Glomerular endothelial cell (primary cell): ENCODE measurements around the gene CLIC5. TPM values are rescaled to one million over a fixed set of nuclear protein-coding genes. Genes with fewer than 3 reads are reported as not detected.

Source experiments
- DNase-seq: peaks from one replicate; pipeline ENCODE4 v3.0.0-alpha.2; 2011; ENCODE audit warnings: low read depth, low spot score; ENCODE audit errors: extremely low read depth
- total RNA-seq: library from RNA; depleted of rRNA; stranded (reverse); fragments of >200 nt; gene quantifications from 2 replicates; pipeline ENCODE4 v1.2.3, GENCODE V29; 2015

The CLIC5 gene
- total RNA-seq = 0.05 and 0.12 TPM in 2 replicates

DNA sequence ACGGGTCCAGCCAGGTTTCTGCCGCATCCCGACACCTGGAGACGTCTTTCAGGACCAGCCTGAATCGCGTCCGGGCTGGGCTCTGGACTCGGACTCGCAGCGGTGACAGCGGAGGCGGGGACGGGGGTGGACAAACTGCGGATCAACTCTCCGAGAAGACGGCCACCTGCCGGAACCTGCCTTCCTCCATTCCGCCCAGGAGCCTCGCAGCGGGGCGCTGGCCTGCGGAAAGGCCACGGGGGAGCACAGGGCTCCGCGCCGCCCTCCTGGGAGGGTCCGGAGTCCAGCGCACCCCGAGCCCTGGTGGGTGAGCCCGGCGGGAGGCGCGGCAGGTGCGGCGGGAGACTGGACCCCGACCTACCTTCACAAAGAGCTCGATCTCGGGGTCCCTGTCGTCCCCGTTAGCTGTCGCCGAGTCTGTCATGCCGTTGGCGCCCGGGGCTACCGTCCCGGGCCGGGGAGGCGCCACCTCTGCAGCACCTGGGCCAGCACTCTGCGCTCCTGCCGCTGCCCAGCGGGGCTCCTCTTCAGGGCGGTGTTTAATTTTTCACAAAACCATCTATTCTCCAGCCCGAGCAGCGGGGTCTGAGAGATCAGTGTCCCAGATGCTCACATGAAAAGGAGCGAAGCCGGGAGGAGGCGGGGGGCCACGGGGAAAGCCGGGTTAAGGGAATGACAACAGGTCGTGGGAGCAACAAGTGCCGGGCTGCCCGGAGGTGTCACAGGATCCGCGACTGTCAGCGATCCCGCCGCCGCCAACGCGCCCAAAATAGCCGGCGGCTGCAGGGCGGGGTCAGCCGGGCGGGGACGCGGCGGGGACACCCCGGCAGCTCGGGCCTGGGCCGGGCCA lies at the start of gene CLIC5:
TSS of gene CLIC5 (minus strand) at position 742 of the 850 bp plus-strand sequence. CDS start at position 424, 318 bp downstream.
- DNase-seq = no peak

DNA sequence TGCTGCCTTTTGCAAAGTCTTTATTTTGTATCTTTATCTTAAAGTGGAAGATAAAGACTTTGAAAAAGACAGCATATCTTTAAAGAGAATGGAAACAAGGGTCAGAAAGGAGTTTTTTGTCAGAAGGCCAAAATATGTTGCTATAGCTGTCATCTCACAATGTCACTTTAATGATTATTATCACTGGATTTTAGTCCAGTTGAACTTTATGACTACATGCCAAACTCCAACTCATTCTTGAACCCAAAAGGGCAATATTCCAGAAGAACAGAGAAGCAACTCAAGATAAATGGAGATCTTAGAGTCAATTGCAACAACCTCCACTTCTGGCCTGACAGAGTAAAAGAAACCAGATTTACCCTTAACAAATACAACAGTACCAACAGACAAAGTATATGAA lies 47.3 kb upstream of the CLIC5 start:
- no peak for DNase-seq

DNA sequence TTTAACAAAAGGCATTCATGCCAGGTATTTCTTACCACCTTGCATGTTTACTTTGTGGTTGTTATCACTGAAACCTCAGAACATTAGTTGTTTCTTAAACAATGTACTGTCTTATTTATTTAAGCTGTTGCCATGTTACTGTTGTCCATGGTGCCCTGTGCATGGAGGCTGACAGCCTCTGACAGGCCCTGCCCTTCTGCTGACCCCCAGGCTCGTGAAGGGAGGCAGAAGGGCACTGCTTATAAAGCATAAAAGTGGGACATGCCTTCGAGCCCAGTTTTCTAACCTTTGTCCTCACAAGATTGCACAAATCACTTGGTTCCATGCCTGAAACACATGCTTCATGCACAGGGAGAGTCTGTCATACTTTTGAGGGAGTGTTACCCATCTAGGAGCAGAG lies 46.7 kb upstream of the CLIC5 start:
- no peak for DNase-seq

- DNase-seq = no peak
Observed at GRCh38 chr6:46061497-46061896, 45.8 kb upstream of the CLIC5 start.

DNA sequence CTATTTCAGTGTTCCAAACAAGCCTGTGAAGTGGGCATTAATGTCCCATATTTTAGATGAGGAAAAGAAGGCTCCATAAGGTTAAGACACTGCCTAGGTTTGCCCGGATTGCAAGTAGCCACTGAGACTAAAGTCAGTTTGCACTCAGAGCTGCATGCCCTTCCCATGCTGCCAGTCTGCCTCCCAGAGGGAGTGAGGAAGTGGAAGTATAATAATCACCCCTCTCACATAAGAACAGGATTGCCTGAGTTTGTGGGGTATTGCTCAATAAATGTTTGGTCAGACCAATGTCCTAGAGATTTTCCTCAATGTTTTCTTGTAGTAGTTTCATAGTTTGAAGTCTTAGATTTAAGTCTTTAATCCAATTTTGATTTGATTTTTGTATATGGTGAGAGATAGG lies 43.9 kb upstream of the CLIC5 start:
- DNase-seq = no peak

DNA sequence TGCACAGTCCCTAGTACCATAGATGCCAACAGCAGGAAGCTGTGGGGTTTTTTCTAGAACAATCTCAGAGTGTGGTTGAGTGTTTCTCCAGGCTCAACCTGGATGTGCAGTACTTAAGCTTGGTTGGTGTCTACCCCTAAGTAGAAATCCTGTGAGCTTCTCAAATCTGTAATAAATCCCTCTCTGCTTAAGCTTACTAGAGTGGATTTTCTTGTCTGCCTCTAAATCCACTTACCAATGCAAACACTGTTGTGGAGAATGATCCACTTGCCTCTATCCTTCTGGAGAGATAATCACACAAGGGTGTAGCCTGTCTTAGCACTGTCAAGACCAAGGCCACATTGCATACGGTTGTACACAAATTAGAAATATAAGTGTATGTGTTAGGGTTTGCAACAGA lies 43.3 kb upstream of the CLIC5 start:
- DNase-seq = no peak

DNA sequence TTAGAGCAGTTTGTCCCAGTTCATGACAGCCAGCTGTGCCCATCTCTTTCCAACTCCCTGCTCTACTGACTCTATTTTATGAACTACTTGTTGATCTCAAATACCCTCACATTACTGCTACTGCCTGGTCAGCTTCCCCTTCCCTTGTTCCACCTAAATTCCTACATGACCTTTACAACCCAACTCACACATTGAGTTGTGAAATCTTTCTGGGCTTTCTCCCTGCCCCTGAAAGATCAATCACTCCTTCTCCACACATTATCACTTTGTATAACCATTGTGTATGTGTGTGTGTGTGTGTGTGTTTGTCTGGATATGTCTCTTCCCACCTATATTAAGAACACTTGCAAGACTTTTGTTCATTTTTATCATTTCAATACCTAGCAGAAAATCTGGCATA lies 42.1 kb upstream of the CLIC5 start:
- DNase-seq = no peak

DNA sequence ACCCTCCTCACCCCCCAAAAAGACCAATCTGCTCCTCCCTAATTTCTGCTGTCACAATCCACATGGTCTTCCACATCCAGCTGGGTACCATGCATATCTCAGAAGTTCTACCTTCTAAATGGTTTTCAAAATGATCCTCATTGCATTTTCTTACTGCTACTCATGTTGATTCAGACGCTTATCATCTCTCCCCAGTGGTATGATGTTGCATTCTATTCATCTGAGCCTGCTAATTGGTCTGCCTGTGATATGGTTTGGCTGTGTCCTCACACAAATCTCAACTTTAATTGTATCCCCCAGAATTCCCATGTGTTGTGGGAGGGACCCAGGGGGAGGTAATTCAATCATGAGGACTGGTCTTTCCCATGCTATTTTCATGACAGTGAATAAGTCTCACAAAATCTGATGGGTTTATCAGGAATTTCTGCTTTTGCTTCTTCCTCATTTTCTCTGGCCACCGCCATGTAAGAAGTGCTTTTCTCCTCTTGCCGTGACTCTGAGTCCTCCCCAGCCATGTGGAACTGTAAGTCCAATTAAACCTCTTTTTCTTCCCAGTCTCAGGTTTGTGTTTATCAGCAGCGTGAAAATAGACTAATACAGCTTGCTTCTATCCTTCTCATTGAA lies 41.4 kb upstream of the CLIC5 start:
- no peak for DNase-seq

GRCh38 chr6:46054516-46054915 lies 38.9 kb upstream of the CLIC5 start:
- no peak for DNase-seq

GRCh38 chr6:46053039-46053933 lies 37.6 kb upstream of the CLIC5 start:
- no peak for DNase-seq

DNA sequence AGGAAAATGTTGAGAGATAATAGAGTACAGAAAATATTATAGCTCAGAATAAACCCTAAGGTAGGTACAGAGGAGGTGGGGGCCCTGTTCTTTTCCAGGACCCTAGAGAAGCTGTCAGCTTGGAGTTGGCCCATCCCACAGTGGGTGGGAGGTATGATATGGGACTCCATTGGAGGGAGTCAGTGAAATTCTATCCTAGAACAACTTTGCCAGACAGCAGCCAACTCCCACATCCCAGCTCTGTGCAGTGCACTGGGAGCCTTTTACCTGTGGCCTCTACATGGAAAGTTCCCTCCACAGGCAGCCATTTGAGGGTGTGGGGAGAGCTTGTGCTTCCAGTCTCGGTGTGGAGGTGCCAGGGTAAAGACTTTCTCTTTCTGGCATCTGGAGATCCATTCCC lies 36.8 kb upstream of the CLIC5 start:
- no peak for DNase-seq

DNA sequence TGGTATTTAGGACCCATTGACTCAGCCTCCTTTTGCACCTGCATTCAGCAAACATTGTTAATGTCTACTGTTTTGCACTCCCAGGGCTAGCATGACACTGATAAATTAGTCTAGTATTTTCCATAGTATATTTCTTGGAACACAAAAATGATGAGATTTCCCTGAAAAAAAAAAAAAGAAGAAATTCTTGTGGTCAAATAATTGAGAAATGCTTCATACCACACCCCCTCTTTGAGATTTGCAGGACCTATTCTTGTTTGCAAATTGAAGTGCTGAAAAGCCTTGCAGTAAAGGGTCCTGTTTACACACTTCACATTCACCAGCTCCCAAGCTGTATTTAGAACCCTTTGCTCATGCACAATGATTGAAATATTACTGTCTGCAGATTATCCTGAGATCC lies 36.3 kb upstream of the CLIC5 start:
- DNase-seq = no peak

DNA sequence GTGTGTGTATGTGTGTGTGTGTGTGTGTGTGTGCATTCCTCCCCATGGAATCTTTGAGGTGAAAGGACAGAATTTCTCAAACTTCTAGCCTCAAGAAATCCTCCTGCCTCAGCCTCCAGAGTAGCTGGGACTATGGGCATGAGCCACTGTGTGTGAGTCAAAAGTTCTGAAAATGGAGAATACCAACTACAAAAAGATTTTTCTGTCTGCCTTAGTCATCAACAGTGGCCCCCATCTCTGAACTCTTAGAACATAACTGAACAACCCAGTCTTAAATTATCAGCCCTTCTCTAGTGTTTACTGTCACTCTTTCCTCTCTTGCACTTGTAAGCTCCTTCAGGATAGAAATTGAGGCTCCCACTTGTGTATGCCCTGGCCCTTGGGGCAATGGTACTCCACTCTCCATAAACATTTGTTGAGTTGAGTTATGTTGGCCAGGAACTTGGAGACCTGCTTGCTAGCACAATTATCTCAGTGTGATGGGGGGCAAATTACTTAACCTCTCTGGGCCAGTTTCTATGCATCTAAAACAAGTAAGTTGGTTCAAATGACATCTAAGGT lies 35.3 kb upstream of the CLIC5 start:
- DNase-seq = no peak

DNA sequence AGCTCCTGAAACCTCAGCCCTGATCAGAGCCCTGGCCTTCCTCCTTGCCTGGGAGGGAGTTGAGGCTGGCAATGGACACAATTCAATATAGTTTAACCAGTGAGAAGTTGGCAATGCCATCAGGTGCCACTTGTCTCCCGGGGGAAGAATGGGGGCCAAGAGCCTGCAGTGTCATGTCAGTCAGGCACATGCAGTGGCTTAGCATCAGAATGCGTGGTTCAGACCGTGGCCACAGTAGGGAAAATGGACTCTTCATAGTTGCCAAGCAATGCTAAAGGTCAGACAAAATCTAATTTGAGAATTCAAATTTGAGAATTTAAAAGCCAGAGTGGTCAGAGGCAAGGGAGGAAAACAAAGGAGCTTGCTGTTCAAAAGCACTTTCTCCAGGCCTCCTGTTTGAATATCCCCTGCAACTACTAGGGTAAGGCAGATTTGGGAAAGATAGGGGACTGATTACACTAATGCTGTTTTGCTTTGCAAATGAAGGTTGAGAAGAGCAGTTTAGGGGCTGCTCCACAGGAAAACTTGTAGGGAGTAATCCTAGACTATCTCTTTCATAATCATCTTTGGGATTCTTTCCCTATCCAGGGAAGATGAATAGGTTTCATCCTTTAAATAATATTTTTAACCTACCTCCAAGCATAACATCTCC lies 33.1 kb upstream of the CLIC5 start:
- DNase-seq = no peak

- DNase-seq = no peak
Observed at GRCh38 chr6:46046558-46047174, 31.0 kb upstream of the CLIC5 start.

- DNase-seq = peak; percentile 72
Observed at GRCh38 chr6:46044881-46045617, 29.4 kb upstream of the CLIC5 start.

DNA sequence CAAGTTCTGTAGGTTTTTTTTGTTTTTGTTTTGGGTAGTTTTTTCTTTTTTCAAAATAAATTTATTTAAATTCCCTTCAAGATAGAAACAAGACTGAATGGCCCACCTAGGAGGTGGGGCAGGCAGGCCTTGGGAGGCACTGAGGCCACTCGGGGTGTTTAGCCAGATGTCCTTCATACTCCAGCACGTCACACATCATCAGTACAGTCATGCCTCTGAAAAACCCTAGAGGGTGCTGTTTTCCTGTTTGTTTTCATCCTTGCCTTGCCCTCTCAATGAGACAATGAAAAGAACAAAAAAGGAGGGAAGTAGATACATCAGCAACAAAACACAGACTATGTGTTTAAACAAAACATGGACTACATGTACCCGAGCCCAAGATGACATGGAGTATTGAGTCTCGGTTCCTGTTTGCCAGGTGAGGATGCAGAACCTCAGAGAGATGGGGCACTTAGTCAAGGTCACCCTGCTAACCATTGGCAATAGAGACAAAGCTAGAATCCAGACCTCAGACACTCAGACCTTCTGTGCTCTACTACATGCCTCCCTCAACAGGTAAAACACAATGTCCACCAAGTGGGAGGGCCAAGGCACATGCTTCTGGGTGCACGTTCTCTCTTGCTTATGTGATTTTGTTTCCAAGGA lies 26.8 kb upstream of the CLIC5 start:
- DNase-seq = peak; percentile 36

GRCh38 chr6:46040288-46040687 lies 24.6 kb upstream of the CLIC5 start:
- no peak for DNase-seq

GRCh38 chr6:46039646-46040045 lies 24.0 kb upstream of the CLIC5 start:
- DNase-seq = no peak
